Endothelial cell of umbilical vein (primary cell): ENCODE results near the gene GAB2. TPM values are rescaled to one million over a fixed set of nuclear protein-coding genes. Genes with fewer than 3 reads are reported as not detected.

Experiments used
- BruUV-seq: library from RNA; stranded (reverse); fragments of 400-500 nt; replicated peaks from 2 replicates; lab custom pipeline; 2021; lab: Mats Ljungman, UMichigan
- CTCF ChIA-PET: fragments of 300-600, 350-600 bp; sonication (Branson Sonifier 250); formaldehyde crosslinking; loops from one replicate; lab custom pipeline; 2021; ENCODE audit warnings: antibody characterized with exemption, inconsistent platforms; lab: Charles Lee
- POLR2A ChIA-PET: fragments of 300-600, 350-600 bp; sonication (Branson Sonifier 250); formaldehyde crosslinking; loops from one replicate; lab custom pipeline; 2021; ENCODE audit warnings: antibody characterized with exemption, inconsistent platforms; lab: Charles Lee
- DNase-seq: peaks from one replicate; pipeline ENCODE4 v3.0.0-alpha.2; 2011; ENCODE audit warnings: low read depth, low spot score
- FAIRE-seq: peaks from 2 replicates; lab custom pipeline; 2011; peaks lifted over from hg19 to GRCh38; lab: Jason Lieb, UNC
- H2AFZ ChIP-seq: 2 replicates; pipeline ENCODE4 v1.6.0; 2012; ENCODE audit warnings: low read depth, low read length, control low read depth, inconsistent platforms
- H3K27ac ChIP-seq: 2 replicates; pipeline ENCODE4 v1.5.1; 2011; ENCODE audit warnings: low read depth, mild to moderate bottlenecking, control low read depth, low read length, moderate library complexity; ENCODE audit not compliant: insufficient read depth
- H3K27me3 ChIP-seq, 2 experiments: 2 replicates each; pipeline versions ENCODE4 v1.6.0 to v1.6.1; 2011; ENCODE audit warnings: low read length in 2 of 2, mixed read lengths in 1 of 2; ENCODE audit not compliant: control insufficient read depth in 2 of 2, insufficient read depth in 2 of 2
- H3K36me3 ChIP-seq, 2 experiments: 2 replicates in 1 of 2; 3 replicates in 1 of 2; pipeline ENCODE4 v1.5.1; 2011; ENCODE audit warnings: low read length in 2 of 2, mild to moderate bottlenecking in 1 of 2, moderate library complexity in 1 of 2; ENCODE audit not compliant: control insufficient read depth in 2 of 2, insufficient read depth in 2 of 2; ENCODE audit errors: extremely low read depth in 1 of 2
- H3K4me1 ChIP-seq: 3 replicates; pipeline ENCODE4 v1.5.1; 2011; ENCODE audit warnings: mild to moderate bottlenecking, low read length; ENCODE audit not compliant: control insufficient read depth, insufficient read depth; ENCODE audit errors: extremely low read depth
- H3K4me2 ChIP-seq: 2 replicates; pipeline ENCODE4 v1.6.1; 2011; ENCODE audit warnings: low read length, control low read depth, mixed read lengths; ENCODE audit not compliant: insufficient read depth
- H3K4me3 ChIP-seq, 3 experiments: fragments of 200-600 bp in 1 of 3; sonication (generic), shearing (Covaris generic) in 1 of 3; replicated peaks in 1 of 3; 2 replicates each; pipeline ENCODE4 v1.5.1; 2011 to 2016; ENCODE audit warnings: control low read depth in 3 of 3, low read length in 3 of 3, mild to moderate bottlenecking in 2 of 3, inconsistent platforms in 1 of 3, low read depth in 1 of 3, moderate library complexity in 1 of 3; ENCODE audit not compliant: insufficient read depth in 1 of 3
- H3K79me2 ChIP-seq: 2 replicates; pipeline ENCODE4 v1.6.0; 2012; ENCODE audit warnings: low read length, inconsistent platforms; ENCODE audit not compliant: control insufficient read depth, insufficient read depth
- H3K9ac ChIP-seq: replicated peaks from 2 replicates; pipeline ENCODE3; 2011; ENCODE audit warnings: low read length, control low read depth; ENCODE audit not compliant: insufficient read depth; ENCODE audit errors: extremely low read depth
- H3K9me1 ChIP-seq: replicated peaks from 3 replicates; pipeline ENCODE4 v1.6.0; 2011; ENCODE audit warnings: mild to moderate bottlenecking, low read length; ENCODE audit not compliant: control insufficient read depth, insufficient read depth; ENCODE audit errors: extremely low read depth
- H3K9me3 ChIP-seq: replicated peaks from 2 replicates; pipeline ENCODE4 v1.5.1; 2012; ENCODE audit warnings: low read length, inconsistent platforms; ENCODE audit not compliant: control insufficient read depth, insufficient read depth
- H4K20me1 ChIP-seq: replicated peaks from 2 replicates; pipeline ENCODE3; 2011; ENCODE audit warnings: mild to moderate bottlenecking, low read length; ENCODE audit not compliant: control insufficient read depth, insufficient read depth; ENCODE audit errors: extremely low read depth
- EZH2 ChIP-seq: IDR thresholded peaks from 2 replicates; pipeline ENCODE4 v1.6.1; 2012; ENCODE audit warnings: borderline replicate concordance, low read depth, mild to moderate bottlenecking, moderate library complexity, low read length, inconsistent platforms; ENCODE audit not compliant: severe bottlenecking
- FOS ChIP-seq: IDR thresholded peaks from 2 replicates; pipeline ENCODE4 v1.6.1; 2011; ENCODE audit warnings: mild to moderate bottlenecking, low read length, moderate library complexity, borderline replicate concordance; ENCODE audit not compliant: insufficient read depth
- GATA2 ChIP-seq: IDR thresholded peaks from 2 replicates; pipeline ENCODE4 v1.7.0; 2011; ENCODE audit warnings: low read depth, mild to moderate bottlenecking, moderate library complexity, mixed read lengths, low read length; ENCODE audit not compliant: insufficient read length, insufficient read depth
- JUN ChIP-seq: IDR thresholded peaks from 2 replicates; pipeline ENCODE4 v1.6.1; 2011; ENCODE audit warnings: borderline replicate concordance, low read depth; ENCODE audit not compliant: insufficient read length, insufficient read depth
- MAX ChIP-seq: IDR thresholded peaks from 2 replicates; pipeline ENCODE4 v1.6.1; 2011; ENCODE audit not compliant: insufficient read depth, insufficient read length
- MYC ChIP-seq: IDR thresholded peaks from one replicate; pipeline ENCODE4 v1.6.1; 2011; ENCODE audit warnings: mild to moderate bottlenecking, low read depth, low read length
- POLR2A ChIP-seq: IDR thresholded peaks from 2 replicates; pipeline ENCODE4 v1.6.1; 2012; ENCODE audit warnings: low read depth, mild to moderate bottlenecking, control low read depth, low read length
- POLR2AphosphoS5 ChIP-seq: IDR thresholded peaks from 2 replicates; pipeline ENCODE4 v1.6.1; 2012; ENCODE audit warnings: low read depth, mild to moderate bottlenecking, control low read depth, low read length, moderate library complexity; ENCODE audit not compliant: insufficient read depth
- dilution Hi-C: fragments of 300-500 bp; cut with MboI; formaldehyde crosslinking; loops from one replicate; pipeline ENCODE4 v1.15.0; 2019; ENCODE audit warnings: low sequenced_read_pairs; ENCODE audit not compliant: extremely low pct_ligation_motif_present
- intact Hi-C: fragments of 100-400 bp; cut with micrococcal nuclease; formaldehyde crosslinking; loops from one replicate; pipeline ENCODE4 v1.10.0; 2022
- polyA plus RNA-seq, 4 experiments: library from polyadenylated mRNA; depleted of rRNA in 3 of 4; stranded (reverse) in 3 of 4; unstranded in 1 of 4; fragments of >200 nt; gene quantifications; 2 replicates each; pipeline versions ENCODE4 v1.2.1 to v1.2.3, GENCODE V29; 2011 to 2012; ENCODE audit warnings: missing spikeins in 1 of 4
- total RNA-seq: library from RNA; stranded (reverse); gene quantifications from 2 replicates; pipeline ENCODE4 v1.2.3, GENCODE V29; 2021
- TF ChIP-seq, protein P1 (sequence below), 2 donors: IDR thresholded peaks; 1 replicate in 1 of 2; 2 replicates in 1 of 2; pipeline ENCODE4 v1.5.1; 2011; ENCODE audit warnings: low read length in 2 of 2, mild to moderate bottlenecking in 2 of 2, moderate library complexity in 2 of 2, control low read depth in 1 of 2, inconsistent platforms in 1 of 2, low read depth in 1 of 2; ENCODE audit not compliant: insufficient read depth in 1 of 2; ENCODE audit errors: extremely low read depth in 1 of 2

Gene GAB2
- total and polyA plus RNA-seq, 2 donors (not counting 3 experiments of a cell fraction or from before 2014, with no cell fraction given) = 19.6 to 39.6 TPM

GRCh38 chr11:78295991-78296930, 121.4 kb downstream of the GAB2 start:
- Histone ChIP-seq H3K9ac (no peak overlapping the region), H3K36me3 (no peaks in the 10 kb centered on the region), H3K4me1 (peaks cover 6% of the 10 kb centered on the region), H4K20me1 (peaks cover 9% of the 10 kb centered on the region), H3K4me3 (no peak overlapping the region), H3K79me2 (peaks cover 40% of the 10 kb centered on the region), H3K27me3 (no peaks in the 10 kb centered on the region), H3K9me3 (no peaks in the 10 kb centered on the region), H3K4me2 (no peak overlapping the region), H2AFZ (no peak overlapping the region), H3K9me1 (no peaks in the 10 kb centered on the region), H3K27ac (no peak overlapping the region)
- CTCF ChIA-PET = no interaction called here
- BruUV-seq = no TSS peak
- no peak for DNase-seq
- dilution Hi-C loops (no loop called here), intact Hi-C loops (no loop called here)
- FAIRE-seq = no peak
- TF ChIP-seq GATA2 (no peak), POLR2A (no peak)
- TF ChIP-seq, protein P1, sequence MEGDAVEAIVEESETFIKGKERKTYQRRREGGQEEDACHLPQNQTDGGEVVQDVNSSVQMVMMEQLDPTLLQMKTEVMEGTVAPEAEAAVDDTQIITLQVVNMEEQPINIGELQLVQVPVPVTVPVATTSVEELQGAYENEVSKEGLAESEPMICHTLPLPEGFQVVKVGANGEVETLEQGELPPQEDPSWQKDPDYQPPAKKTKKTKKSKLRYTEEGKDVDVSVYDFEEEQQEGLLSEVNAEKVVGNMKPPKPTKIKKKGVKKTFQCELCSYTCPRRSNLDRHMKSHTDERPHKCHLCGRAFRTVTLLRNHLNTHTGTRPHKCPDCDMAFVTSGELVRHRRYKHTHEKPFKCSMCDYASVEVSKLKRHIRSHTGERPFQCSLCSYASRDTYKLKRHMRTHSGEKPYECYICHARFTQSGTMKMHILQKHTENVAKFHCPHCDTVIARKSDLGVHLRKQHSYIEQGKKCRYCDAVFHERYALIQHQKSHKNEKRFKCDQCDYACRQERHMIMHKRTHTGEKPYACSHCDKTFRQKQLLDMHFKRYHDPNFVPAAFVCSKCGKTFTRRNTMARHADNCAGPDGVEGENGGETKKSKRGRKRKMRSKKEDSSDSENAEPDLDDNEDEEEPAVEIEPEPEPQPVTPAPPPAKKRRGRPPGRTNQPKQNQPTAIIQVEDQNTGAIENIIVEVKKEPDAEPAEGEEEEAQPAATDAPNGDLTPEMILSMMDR (IDR thresholded peaks at IDR 0.05; ENCODE audit: extremely low read depth in 1 of 2, insufficient read depth in 1 of 2, low read depth in 1 of 2, low read length in 2 of 2) = no peak
- POLR2A ChIA-PET = no interaction called here

DNA sequence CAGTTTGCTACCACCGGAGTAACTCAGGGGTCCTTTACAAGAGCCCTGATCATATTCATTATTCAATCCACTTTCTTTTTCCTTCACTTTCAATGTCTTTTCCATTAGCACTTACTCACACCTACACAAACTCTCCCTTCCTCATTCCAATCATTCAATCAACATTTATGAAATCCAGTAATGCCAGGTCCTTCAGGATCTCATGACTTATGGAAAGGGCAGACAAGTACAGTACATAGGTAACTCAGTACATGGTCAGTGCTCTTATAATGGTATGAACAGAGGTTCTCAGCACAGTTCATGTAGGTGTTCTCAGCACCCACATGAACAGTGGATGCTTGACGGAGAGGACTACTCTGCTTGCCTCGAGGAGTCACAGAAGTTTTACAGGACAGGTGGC, 122.3 kb downstream of the GAB2 start:
- FAIRE-seq (no peak), DNase-seq (no peak)
- dilution Hi-C loops = no loop called here
- CTCF ChIA-PET = no interaction called here
- no peaks in the 10 kb centered on the region for H3K9me3 ChIP-seq
- no peak overlapping the region for H3K4me3 ChIP-seq
- H3K27me3 ChIP-seq = no peaks in the 10 kb centered on the region
- POLR2A ChIA-PET = no interaction called here
- no peaks in the 10 kb centered on the region for H3K36me3 ChIP-seq
- H3K79me2 ChIP-seq = peaks cover 44% of the 10 kb centered on the region
- H4K20me1 ChIP-seq = peaks cover 7% of the 10 kb centered on the region
- H3K4me2 ChIP-seq = no peak overlapping the region
- TF ChIP-seq POLR2A (no peak), JUN (no peak), MYC (no peak), EZH2 (no peak), FOS (no peak), MAX (no peak), GATA2 (no peak), POLR2AphosphoS5 (no peak)
- TF ChIP-seq, protein P1 (IDR thresholded peaks at IDR 0.05; ENCODE audit: extremely low read depth in 1 of 2, insufficient read depth in 1 of 2, low read depth in 1 of 2, low read length in 2 of 2) = no peak
- intact Hi-C loops = no loop called here
- no peaks in the 10 kb centered on the region for H3K9me1 ChIP-seq
- peaks cover 6% of the 10 kb centered on the region for H3K4me1 ChIP-seq
- no peak overlapping the region for H2AFZ ChIP-seq
- H3K27ac ChIP-seq = no peak overlapping the region
- no TSS peak for BruUV-seq
- H3K9ac ChIP-seq = no peak overlapping the region
